AG04449 (cell line): ENCODE results near the gene PLAGL1.

Experiments
- CTCF ChIA-PET: fragments of 350-600 bp; formaldehyde crosslinking; extraction: SDS; loops from one replicate; lab custom pipeline; 2021; ENCODE audit warnings: antibody characterized with exemption; lab: Yijun Ruan, JAX
- POLR2A ChIA-PET: fragments of 400-600, 350-600 bp; formaldehyde crosslinking; extraction: SDS; loops from one replicate; lab custom pipeline; 2020; ENCODE audit warnings: antibody characterized with exemption, inconsistent platforms; lab: Yijun Ruan, JAX
- DNase-seq: peaks from one replicate; pipeline ENCODE4 v3.0.0-alpha.2; 2010; ENCODE audit warnings: low read depth, low spot score
- H3K4me3 ChIP-seq: 2 replicates; pipeline ENCODE4 v1.5.1; 2011; ENCODE audit warnings: low read depth, mild to moderate bottlenecking, control low read depth, low read length
- CTCF ChIP-seq: IDR thresholded peaks from one replicate; pipeline ENCODE4 v1.5.1; 2011; ENCODE audit warnings: mild to moderate bottlenecking, moderate library complexity, low read length, control low read depth, inconsistent platforms; ENCODE audit not compliant: insufficient read depth; ENCODE audit errors: missing control alignments

Gene PLAGL1

GRCh38 chr6:143969077-143969476, 39.0 kb downstream of the PLAGL1 start:
- DNase-seq: no peak
- ChIA-PET POLR2A (no interaction called here), CTCF (interaction anchor here (1.3 to 2.8 kb wide), 2 partner anchors 29 to 44 kb away, joined by 4 to 10 read pairs; no protein-coding TSS in a partner anchor)
- H3K4me3 ChIP-seq: no peak overlapping the region
- TF ChIP-seq CTCF: no peak

GRCh38 chr6:143967706-143968376, 40.2 kb downstream of the PLAGL1 start:
- CTCF ChIA-PET: interaction anchor here (1.2 kb wide), 2 partner anchors 12 to 46 kb away, joined by 3 read pairs; no protein-coding TSS in a partner anchor
- no peak for DNase-seq
- no peak for TF ChIP-seq CTCF
- POLR2A ChIA-PET: no interaction called here
- no peak overlapping the region for H3K4me3 ChIP-seq

GRCh38 chr6:143966312-143966711, 41.7 kb downstream of the PLAGL1 start:
- DNase-seq: no peak
- H3K4me3 ChIP-seq: no peak overlapping the region
- ChIA-PET POLR2A (no interaction called here), CTCF (no interaction called here)
- TF ChIP-seq CTCF: no peak

GRCh38 chr6:143965503-143966171, 42.4 kb downstream of the PLAGL1 start:
- TF ChIP-seq CTCF: no peak
- POLR2A ChIA-PET: no interaction called here
- DNase-seq: peak; percentile 10
- H3K4me3 ChIP-seq: no peak overlapping the region
- CTCF ChIA-PET: interaction anchor here (1.3 to 1.7 kb wide), 2 partner anchors 15 to 47 kb away, joined by 5 to 6 read pairs; no protein-coding TSS in a partner anchor

GRCh38 chr6:143964674-143965081, 43.4 kb downstream of the PLAGL1 start:
- H3K4me3 ChIP-seq: no peak overlapping the region
- TF ChIP-seq CTCF: no peak
- no peak for DNase-seq
- ChIA-PET POLR2A (no interaction called here), CTCF (interaction anchor here (1.3 to 1.7 kb wide), 2 partner anchors 14 to 48 kb away, joined by 5 to 6 read pairs; no protein-coding TSS in a partner anchor)
